IMR-90 (cell line): ENCODE results near the gene DUXA. TPM values are rescaled to one million over a fixed set of nuclear protein-coding genes. Genes with fewer than 3 reads are reported as not detected.

Source experiments
- ATAC-seq: fragments of 200-7000 bp; cut with Tn5 transposase; 2 replicates; pipeline ENCODE4 v1.9.1; 2020; ENCODE audit warnings: low read depth, mild to moderate bottlenecking, moderate library complexity
- BruUV-seq: library from RNA; stranded (reverse); fragments of 400-500 nt; replicated peaks from 2 replicates; lab custom pipeline; 2021; lab: Mats Ljungman, UMichigan
- CTCF ChIA-PET: fragments of 300-600 bp; formaldehyde crosslinking; extraction: SDS; loops from one replicate; lab custom pipeline; 2021; ENCODE audit warnings: antibody characterized with exemption; lab: Yijun Ruan, JAX
- POLR2A ChIA-PET: fragments of 300-600 bp; sonication (Branson Sonifier 250); formaldehyde crosslinking; loops from one replicate; lab custom pipeline; 2022; ENCODE audit warnings: antibody characterized with exemption; ENCODE audit not compliant: unreplicated experiment; lab: Charles Lee
- DNase-seq: peaks from one replicate; pipeline ENCODE4 v3.0.0; 2013
- H2AFZ ChIP-seq: replicated peaks from 2 replicates; pipeline ENCODE3; 2013; ENCODE audit warnings: low read length, mild to moderate bottlenecking; ENCODE audit not compliant: poor library complexity
- H2AK5ac ChIP-seq: 2 replicates; pipeline ENCODE4 v1.6.1; 2013; ENCODE audit warnings: low read depth, low read length, inconsistent platforms
- H2AK9ac ChIP-seq: replicated peaks from 2 replicates; pipeline ENCODE3; 2013; ENCODE audit warnings: mild to moderate bottlenecking, low read depth, low read length, moderate library complexity; ENCODE audit not compliant: poor library complexity
- H2BK120ac ChIP-seq: 2 replicates; pipeline ENCODE4 v1.6.1; 2013; ENCODE audit warnings: low read depth, low read length, inconsistent platforms
- H2BK15ac ChIP-seq: 3 replicates; pipeline ENCODE4 v1.6.1; 2013; ENCODE audit warnings: low read depth, low read length, inconsistent platforms
- H2BK20ac ChIP-seq: 2 replicates; pipeline ENCODE4 v1.6.1; 2013; ENCODE audit warnings: low read depth, mild to moderate bottlenecking, inconsistent platforms, low read length, moderate library complexity
- H2BK5ac ChIP-seq: 2 replicates; pipeline ENCODE4 v1.6.1; 2013; ENCODE audit warnings: mild to moderate bottlenecking, low read depth, low read length, inconsistent platforms; ENCODE audit not compliant: poor library complexity, severe bottlenecking
- H3K14ac ChIP-seq: replicated peaks from 2 replicates; pipeline ENCODE4 v1.6.1; 2013; ENCODE audit warnings: low read depth, low read length, inconsistent platforms
- H3K18ac ChIP-seq: 2 replicates; pipeline ENCODE4 v1.6.1; 2013; ENCODE audit warnings: low read depth, low read length, control low read depth
- H3K23ac ChIP-seq: 2 replicates; pipeline ENCODE4 v1.6.1; 2013; ENCODE audit warnings: low read depth, low read length, inconsistent platforms
- H3K27ac ChIP-seq: 2 replicates; pipeline ENCODE4 v1.5.1; 2013; ENCODE audit warnings: mild to moderate bottlenecking, control low read depth, low read length; ENCODE audit not compliant: insufficient read depth
- H3K27me3 ChIP-seq: 2 replicates; pipeline ENCODE4 v1.6.1; 2013; ENCODE audit warnings: low read length; ENCODE audit not compliant: control insufficient read depth, insufficient read depth
- H3K36me3 ChIP-seq: 2 replicates; pipeline ENCODE4 v1.6.1; 2013; ENCODE audit warnings: low read length, mixed read lengths; ENCODE audit not compliant: control insufficient read depth, insufficient read depth
- H3K4ac ChIP-seq: 2 replicates; pipeline ENCODE4 v1.6.1; 2013; ENCODE audit warnings: low read depth, low read length, inconsistent platforms
- H3K4me1 ChIP-seq: 2 replicates; pipeline ENCODE4 v1.6.1; 2013; ENCODE audit warnings: low read length, mixed read lengths; ENCODE audit not compliant: control insufficient read depth, insufficient read depth
- H3K4me2 ChIP-seq: 2 replicates; pipeline ENCODE4 v1.6.1; 2013; ENCODE audit warnings: low read depth, mild to moderate bottlenecking, control low read depth, low read length, moderate library complexity
- H3K4me3 ChIP-seq: 2 replicates; pipeline ENCODE4 v1.5.1; 2013; ENCODE audit warnings: low read depth, mild to moderate bottlenecking, control low read depth, low read length, moderate library complexity; ENCODE audit not compliant: insufficient read depth
- H3K56ac ChIP-seq: 2 replicates; pipeline ENCODE4 v1.6.1; 2013; ENCODE audit warnings: low read length, inconsistent platforms; ENCODE audit not compliant: insufficient read depth; ENCODE audit errors: extremely low read depth
- H3K79me1 ChIP-seq, 2 experiments: 2 replicates each; pipeline ENCODE4 v1.6.1; 2013; ENCODE audit warnings: low read length in 2 of 2, inconsistent platforms in 1 of 2, low read depth in 1 of 2
- H3K9ac ChIP-seq: 2 replicates; pipeline ENCODE4 v1.6.1; 2013; ENCODE audit warnings: low read depth, low read length, control low read depth
- H3K9me1 ChIP-seq: 2 replicates; pipeline ENCODE4 v1.6.1; 2013; ENCODE audit warnings: low read length, inconsistent platforms; ENCODE audit not compliant: insufficient read depth
- H3K9me3 ChIP-seq: 2 replicates; pipeline ENCODE4 v1.6.1; 2013; ENCODE audit warnings: low read length; ENCODE audit not compliant: control insufficient read depth, insufficient read depth
- H4K20me1 ChIP-seq: 2 replicates; pipeline ENCODE4 v1.6.1; 2013; ENCODE audit warnings: low read length, inconsistent platforms; ENCODE audit not compliant: insufficient read depth
- H4K5ac ChIP-seq: 2 replicates; pipeline ENCODE4 v1.6.1; 2013; ENCODE audit warnings: mild to moderate bottlenecking, low read depth, low read length, control low read depth
- H4K8ac ChIP-seq, 2 experiments: 2 replicates each; pipeline ENCODE4 v1.6.1; 2013; ENCODE audit warnings: low read depth in 2 of 2, low read length in 2 of 2, control low read depth in 1 of 2, inconsistent platforms in 1 of 2
- H4K91ac ChIP-seq: 2 replicates; pipeline ENCODE4 v1.6.1; 2013; ENCODE audit warnings: low read depth, low read length, inconsistent platforms; ENCODE audit not compliant: insufficient read depth
- CEBPB ChIP-seq: IDR thresholded peaks from 2 replicates; pipeline ENCODE4 v1.6.1; 2012; ENCODE audit warnings: low read depth, low read length, improper control_type of control experiment
- ELK1 ChIP-seq: fragments of 150-350 bp; IDR thresholded peaks from 2 replicates; pipeline ENCODE4 v1.6.1; 2016; ENCODE audit warnings: low read depth, mild to moderate bottlenecking, low read length, moderate library complexity, borderline replicate concordance
- FOS ChIP-seq: fragments of 150-350 bp; IDR thresholded peaks from 2 replicates; pipeline ENCODE4 v1.6.1; 2016; ENCODE audit warnings: low read depth, low read length
- MAFK ChIP-seq: IDR thresholded peaks from 2 replicates; pipeline ENCODE4 v1.6.1; 2012; ENCODE audit warnings: low read depth, low read length, improper control_type of control experiment
- MAZ ChIP-seq: IDR thresholded peaks from 2 replicates; pipeline ENCODE4 v1.6.1; 2012; ENCODE audit warnings: low read depth, mild to moderate bottlenecking, low read length, improper control_type of control experiment, moderate library complexity, borderline replicate concordance
- MXI1 ChIP-seq: IDR thresholded peaks from 2 replicates; pipeline ENCODE4 v1.6.1; 2012; ENCODE audit warnings: low read depth, mild to moderate bottlenecking, low read length, moderate library complexity, borderline replicate concordance
- NFE2L2 ChIP-seq: fragments of 150-350 bp; IDR thresholded peaks from 2 replicates; pipeline ENCODE4 v1.6.1; 2016; ENCODE audit warnings: low read depth, mild to moderate bottlenecking, low read length
- POLR2A ChIP-seq: IDR thresholded peaks from 2 replicates; pipeline ENCODE4 v1.6.1; 2012; ENCODE audit warnings: mild to moderate bottlenecking, low read depth, low read length
- RAD21 ChIP-seq: IDR thresholded peaks from 2 replicates; pipeline ENCODE4 v1.6.1; 2012; ENCODE audit warnings: low read length, improper control_type of control experiment
- RCOR1 ChIP-seq: IDR thresholded peaks from 2 replicates; pipeline ENCODE4 v1.6.1; 2012; ENCODE audit warnings: mild to moderate bottlenecking, low read length, improper control_type of control experiment; ENCODE audit not compliant: insufficient replicate concordance
- RFX5 ChIP-seq: IDR thresholded peaks from 2 replicates; pipeline ENCODE4 v1.8.0; 2012; ENCODE audit warnings: low read depth, mild to moderate bottlenecking, low read length, moderate library complexity
- SMC3 ChIP-seq: fragments of 150-350 bp; IDR thresholded peaks from 2 replicates; pipeline ENCODE4 v1.6.1; 2016; ENCODE audit warnings: low read depth, mild to moderate bottlenecking, antibody characterized with exemption, low read length, moderate library complexity
- USF2 ChIP-seq: fragments of 150-350 bp; IDR thresholded peaks from 2 replicates; pipeline ENCODE4 v1.6.1; 2017; ENCODE audit warnings: mild to moderate bottlenecking, antibody characterized with exemption, low read length, low read depth
- WGBS, 2 experiments: methylation state at CpG; one replicate each; pipeline versions ENCODE4 v1.1.5 to v1.1.7; 2013; ENCODE audit warnings: missing lambda C conversion rate in 2 of 2; ENCODE audit not compliant: insufficient read length in 1 of 2; ENCODE audit errors: extremely low coverage in 2 of 2; 5-methylcytosine and 5-hydroxymethylcytosine counted together
- dilution Hi-C: fragments of 300-500 bp; cut with HindIII; formaldehyde crosslinking; loops from one replicate; pipeline ENCODE4 v1.14.3; 2018; ENCODE audit warnings: low sequenced_read_pairs; ENCODE audit not compliant: unreplicated experiment
- in situ Hi-C: fragments of 300-500 bp; cut with MboI; formaldehyde crosslinking; loops from 3 replicates; pipeline ENCODE4 v1.14.3; 2019; ENCODE audit warnings: low sequenced_read_pairs, inconsistent platforms, mixed read lengths
- intact Hi-C: fragments of 100-400 bp; cut with micrococcal nuclease; formaldehyde crosslinking; loops from 2 replicates; pipeline ENCODE4 v1.10.0; 2022
- polyA plus RNA-seq, 3 experiments: library from polyadenylated mRNA; depleted of rRNA; stranded (reverse); fragments of >200 nt; gene quantifications; 2 replicates each; pipeline ENCODE4 v1.2.3, GENCODE V29; 2012; ENCODE audit warnings: low replicate concordance in 1 of 3
- total RNA-seq: library from RNA; depleted of rRNA; stranded (reverse); fragments of >200 nt; gene quantifications from 2 replicates; pipeline ENCODE4 v1.2.3, GENCODE V29; 2012

The DUXA gene
- total and polyA plus RNA-seq, 2 of the 4 experiments (the other 2 are of a cell fraction): not detected

GRCh38 chr19:57191141-57192076 lies 24.1 kb upstream of the DUXA start, which contains the start of gene ZNF264 (continued):
- TF ChIP-seq NFE2L2 (no peak), RFX5 (no peak)

GRCh38 chr19:57190301-57190700 lies 23.0 kb upstream of the DUXA start:
- no peak overlapping the region for H3K27ac ChIP-seq
- no peak overlapping the region for H3K18ac ChIP-seq
- H3K27me3 ChIP-seq: no peaks in the 10 kb centered on the region
- no peak overlapping the region for H2AK5ac ChIP-seq
- ATAC-seq: no peak
- H3K9me3 ChIP-seq: peaks cover 3% of the 10 kb centered on the region; the same call in 1 of the 2 replicates
- intact Hi-C loops: loop anchor here (2.0 kb wide), 1 partner anchor 50 kb away; the partner anchor contains the start of gene ZNF805
- H3K14ac ChIP-seq: no peak overlapping the region
- no peak overlapping the region for H2BK5ac ChIP-seq
- no peak overlapping the region for H3K4me2 ChIP-seq
- POLR2A ChIA-PET: no interaction called here
- H3K4me1 ChIP-seq: no peaks in the 10 kb centered on the region; the same call in 1 of the 2 replicates
- no peak overlapping the region for H3K4ac ChIP-seq
- no peak overlapping the region for H2BK120ac ChIP-seq
- no peak overlapping the region for H4K91ac ChIP-seq
- no peak overlapping the region for H2AK9ac ChIP-seq
- DNase-seq: no peak
- in situ Hi-C loops: no loop called here
- H2BK20ac ChIP-seq: no peak overlapping the region
- H3K23ac ChIP-seq: no peak overlapping the region
- H4K5ac ChIP-seq: no peak overlapping the region
- no TSS peak for BruUV-seq
- dilution Hi-C loops: no loop called here
- WGBS, 2 experiments: no CpG with 5 or more reads among the region's 3 CpGs
- H3K9ac ChIP-seq: no peak overlapping the region
- H3K9me1 ChIP-seq: no peaks in the 10 kb centered on the region
- H4K8ac ChIP-seq: peak overlapping the region in 1 of 2 experiments; percentile 99; a peak in 1 of 4 replicates
- no peak overlapping the region for H2AFZ ChIP-seq
- peaks cover 7 to 40% of the 10 kb centered on the region in 2 experiments; a peak in 3 of 4 replicates for H3K79me1 ChIP-seq
- H3K4me3 ChIP-seq: no peak overlapping the region
- H2BK15ac ChIP-seq: no peak overlapping the region
- peaks cover 17% of the 10 kb centered on the region for H3K36me3 ChIP-seq
- peaks cover 29% of the 10 kb centered on the region for H4K20me1 ChIP-seq
- H3K56ac ChIP-seq: no peak overlapping the region
- CTCF ChIA-PET: no interaction called here
- TF ChIP-seq MAZ (no peak), RAD21 (no peak), MXI1 (no peak), SMC3 (no peak), POLR2A (no peak), FOS (no peak), MAFK (no peak), CEBPB (no peak), NFE2L2 (no peak), RCOR1 (no peak), ELK1 (no peak), USF2 (no peak)
